Brain pericyte (primary cell): ENCODE results near the gene FCRL2.
"Not testable (repeated sequence)": the region's sequence is repeated elsewhere in the genome, so short reads cannot be mapped to it uniquely, and the experiment has no call there.

ENCODE experiments used
- DNase-seq: peaks from one replicate; pipeline ENCODE4 v3.0.0-alpha.2; 2012; ENCODE audit warnings: low read depth, low spot score

FCRL2 gene

DNA sequence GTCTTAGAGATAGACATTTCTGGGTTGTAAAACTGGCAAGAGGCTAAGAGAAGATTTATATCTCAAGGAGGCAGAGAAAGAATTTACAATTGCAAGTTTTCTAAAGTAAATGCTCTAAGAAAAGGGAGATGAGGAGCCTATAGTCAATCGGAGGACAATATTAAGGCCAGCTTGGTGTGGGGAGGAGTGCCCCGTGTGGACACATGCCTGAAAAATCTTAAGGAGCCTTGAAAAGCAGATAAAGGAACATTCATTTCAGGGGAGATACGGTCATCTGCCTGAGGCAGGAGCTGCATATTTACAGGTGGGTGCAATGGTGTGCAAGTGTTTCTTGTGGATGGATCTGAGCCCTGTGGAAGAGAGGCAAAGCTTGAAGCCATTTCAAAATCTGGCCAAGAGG is 25.6 kb downstream of the FCRL2 start:
- no peak for DNase-seq

DNA sequence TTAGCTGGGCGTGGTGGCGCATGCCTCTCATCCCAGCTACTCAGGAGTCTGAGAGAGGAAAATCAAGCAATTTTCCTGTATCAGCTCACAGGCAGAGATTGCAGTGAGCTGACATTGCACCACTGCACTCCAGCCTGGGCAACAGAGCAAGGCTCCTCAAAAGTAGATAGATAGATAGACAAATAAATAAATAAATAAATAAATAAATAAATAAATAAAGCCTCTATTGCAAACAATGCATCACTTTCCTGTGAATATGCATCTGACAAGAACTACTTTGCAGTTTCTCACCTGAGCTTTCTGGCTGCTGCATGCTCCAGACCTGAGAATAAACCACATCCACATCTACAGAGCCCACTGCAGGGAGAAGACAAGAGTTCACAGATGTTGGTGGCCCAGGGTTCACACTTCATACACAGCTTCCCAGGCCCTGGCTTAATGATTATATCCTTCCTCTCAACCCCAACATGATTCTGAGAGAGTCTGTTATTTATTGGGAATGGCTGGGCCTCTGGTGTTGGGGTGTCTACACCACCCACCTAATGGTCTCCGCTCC is 28.6 kb downstream of the FCRL2 start:
- DNase-seq, result no peak

DNA sequence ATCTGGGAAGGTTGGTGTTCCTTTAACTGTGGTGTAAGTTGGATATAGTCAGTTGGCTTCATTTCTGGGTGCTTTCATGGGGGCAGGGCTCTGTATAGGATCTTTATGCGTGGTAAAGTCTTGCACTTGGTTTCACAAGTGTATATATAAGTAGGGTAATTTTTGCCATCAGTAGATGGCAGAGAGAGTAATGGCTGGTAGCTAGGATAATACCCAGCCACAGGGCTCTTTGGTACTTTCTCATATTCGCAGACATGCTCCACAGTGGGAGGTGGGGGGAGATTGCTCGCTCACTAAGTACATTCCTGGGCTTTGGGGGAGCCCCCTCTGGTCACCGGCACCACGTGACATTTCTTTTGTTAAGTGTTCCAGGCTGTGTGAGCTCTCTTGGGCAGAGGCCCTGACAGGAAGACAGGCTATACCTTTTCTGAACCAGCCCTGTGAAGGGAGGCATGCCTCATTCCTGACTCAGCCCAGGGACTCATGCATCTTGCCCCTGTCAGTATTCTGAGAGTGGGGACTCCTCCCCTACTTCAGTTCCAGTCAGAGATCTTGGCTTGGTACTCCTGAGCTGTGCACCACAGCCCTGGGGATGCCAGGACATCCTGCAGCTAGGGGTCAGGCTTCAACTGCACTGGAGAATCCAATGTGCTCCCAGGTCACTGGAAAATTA is 37.6 kb downstream of the FCRL2 start:
- DNase-seq, result no peak

DNA sequence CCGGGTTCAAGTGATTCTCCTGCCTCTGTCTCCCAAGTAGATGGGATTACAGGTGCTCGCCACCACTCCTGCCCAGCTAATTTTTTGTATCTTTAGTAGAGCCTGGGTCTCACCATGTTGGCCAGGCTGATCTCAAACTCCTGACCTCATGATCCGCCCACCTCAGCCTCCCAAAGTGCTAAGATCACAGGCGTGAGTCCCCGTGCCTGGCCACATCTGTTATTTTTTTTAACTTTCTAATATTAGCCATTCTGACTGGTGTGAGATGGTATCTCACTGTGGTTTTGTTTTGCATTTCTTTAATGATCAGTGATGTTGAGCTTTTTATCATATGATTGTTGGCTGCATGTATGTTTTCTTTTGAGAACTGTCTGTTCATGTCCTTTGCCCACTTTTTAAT is 40.9 kb downstream of the FCRL2 start:
- DNase-seq, result not testable (repeated sequence)

DNA sequence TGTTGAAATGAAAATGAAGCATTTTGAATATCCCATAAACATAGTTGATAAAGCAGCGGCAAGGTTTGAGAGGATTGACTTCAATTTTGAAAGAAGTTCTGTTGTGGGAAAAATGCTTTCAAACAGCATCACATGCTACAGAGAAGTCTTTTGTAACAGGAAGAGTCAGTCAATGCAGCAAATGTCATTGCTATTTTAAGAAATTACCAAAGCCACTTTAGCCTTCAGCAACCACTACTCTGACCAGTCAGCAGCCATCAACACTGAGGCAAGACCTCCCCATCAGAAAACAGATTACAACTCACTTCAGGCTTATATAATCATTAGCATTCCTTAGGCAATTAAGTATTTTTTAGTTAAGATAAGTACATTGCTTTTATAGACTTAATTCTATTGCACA is 42.6 kb downstream of the FCRL2 start:
- DNase-seq, result no peak

DNA sequence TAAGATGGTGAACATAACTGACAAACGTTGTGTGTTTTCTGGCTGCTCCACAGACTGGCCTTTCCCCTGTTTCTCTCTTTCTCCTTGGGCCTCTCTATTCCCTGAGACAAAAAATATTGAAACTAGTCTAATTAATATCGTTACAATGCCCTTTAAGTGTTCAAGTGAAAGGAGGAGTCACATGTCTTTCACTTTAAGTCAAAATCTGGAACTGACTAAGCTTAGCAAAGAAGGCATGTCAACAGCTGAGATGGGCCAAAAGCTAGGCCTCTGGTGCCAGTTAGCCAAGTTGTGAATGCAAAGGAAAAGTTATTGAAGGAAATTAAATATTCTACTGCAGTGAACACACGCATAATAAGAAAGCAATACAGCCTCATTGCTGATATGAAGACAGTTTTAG is 44.2 kb downstream of the FCRL2 start:
- no peak for DNase-seq

DNA sequence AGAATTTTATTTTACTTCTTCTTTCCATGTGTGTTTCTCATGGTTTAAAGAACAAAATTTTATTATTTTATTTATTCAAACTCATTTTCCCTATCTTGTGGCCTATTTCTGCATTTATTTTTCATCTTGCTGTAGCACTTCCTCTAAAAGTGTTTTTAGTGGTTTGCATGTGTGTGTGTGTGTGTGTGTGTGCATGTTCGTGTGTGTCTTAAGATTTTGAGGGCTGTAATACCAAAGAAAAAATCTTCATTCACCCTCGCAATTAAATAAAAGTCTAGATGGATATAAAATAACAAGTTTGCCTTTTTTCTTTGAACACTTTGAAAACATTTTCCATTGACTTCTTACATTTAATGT is 51.7 kb downstream of the FCRL2 start:
- DNase-seq, result no peak

DNA sequence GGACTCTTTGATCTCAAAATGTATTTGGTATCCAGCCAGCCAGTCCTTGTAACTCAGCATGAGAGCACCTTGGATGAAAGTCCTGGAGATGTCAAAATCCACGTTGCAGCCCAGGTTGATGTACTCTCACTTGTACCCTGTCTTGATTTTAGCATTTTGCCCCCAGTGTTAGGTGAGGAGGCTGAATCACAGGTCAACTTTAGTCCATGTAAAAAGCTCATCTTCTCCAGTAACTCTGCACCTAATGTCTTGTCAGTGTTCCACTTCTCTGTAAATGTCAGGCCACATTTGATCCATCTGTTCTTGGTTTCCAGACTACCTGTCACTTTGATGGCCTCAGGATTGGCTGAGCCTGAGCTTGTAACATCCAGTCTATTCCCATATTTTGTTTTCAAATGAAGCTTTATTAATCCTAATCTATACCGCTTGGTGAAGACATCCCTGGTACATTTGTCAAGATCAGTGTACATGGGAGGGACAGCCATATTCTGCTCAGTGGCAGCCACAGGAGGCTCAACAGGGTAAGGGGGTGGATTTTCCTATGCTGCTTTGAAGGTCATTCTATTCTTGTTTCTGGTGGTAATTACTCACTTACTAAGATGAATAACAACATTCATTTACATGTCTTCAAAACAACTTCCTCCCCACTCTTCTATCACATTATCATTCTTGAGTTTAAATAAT is 52.3 kb downstream of the FCRL2 start:
- DNase-seq, result no peak

DNA sequence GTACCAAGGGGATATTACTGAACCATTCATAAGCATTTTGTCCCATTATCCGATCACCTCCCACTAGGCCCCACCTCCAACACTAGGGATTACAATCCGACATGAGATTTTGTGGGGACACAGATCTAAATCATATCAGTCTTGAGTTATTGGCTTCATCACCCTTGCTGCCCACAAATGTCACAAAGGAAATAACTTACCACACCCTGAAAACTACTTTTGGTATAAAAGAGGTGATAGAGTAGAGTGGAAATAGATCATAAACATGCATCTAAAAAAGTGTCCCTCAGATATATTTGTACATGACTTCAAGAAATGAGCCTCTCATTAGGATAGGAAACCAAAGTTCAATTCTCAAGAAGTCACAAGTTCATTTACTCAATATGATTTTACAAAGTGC is 53.8 kb downstream of the FCRL2 start:
- no peak for DNase-seq

DNA sequence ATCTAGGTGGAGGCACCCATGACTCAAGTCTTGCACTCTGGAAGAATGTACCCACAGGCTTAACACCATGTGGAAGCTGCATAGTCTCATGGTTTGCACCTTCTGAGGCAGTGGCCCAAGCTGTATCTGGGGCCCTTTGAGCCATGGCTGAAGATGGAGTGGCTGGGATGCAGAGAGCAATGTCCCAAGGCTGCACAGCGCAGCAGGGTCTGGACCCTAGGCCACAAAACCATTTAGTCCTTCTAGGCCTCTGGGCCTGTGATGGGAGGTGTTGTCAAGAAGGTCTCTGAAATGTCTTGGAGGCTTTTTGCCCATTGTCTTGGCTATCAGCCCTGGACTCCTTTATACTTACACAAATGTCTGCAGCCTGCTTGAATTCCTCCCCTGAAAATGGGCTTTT is 54.9 kb downstream of the FCRL2 start:
- no peak for DNase-seq

DNA sequence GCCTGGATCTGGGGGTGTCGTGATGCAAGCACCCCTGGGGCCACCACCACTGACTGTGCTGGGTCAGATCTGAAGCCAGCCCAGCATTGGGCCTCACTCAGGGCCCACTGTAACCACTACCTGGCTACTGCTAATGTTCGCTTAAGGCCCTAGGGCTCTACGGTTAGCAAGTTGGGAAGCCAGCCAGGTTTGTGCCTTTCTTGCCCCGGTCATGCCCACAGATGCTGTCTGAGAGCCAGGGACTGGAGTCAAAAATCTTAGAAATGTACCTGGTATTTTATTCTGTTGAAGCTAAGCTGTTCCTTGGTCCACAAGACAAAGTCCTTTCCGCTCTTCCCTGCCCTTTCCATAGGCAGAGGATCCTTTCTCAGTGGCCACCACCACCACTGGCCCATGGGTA is 61.2 kb downstream of the FCRL2 start:
- no peak for DNase-seq

DNA sequence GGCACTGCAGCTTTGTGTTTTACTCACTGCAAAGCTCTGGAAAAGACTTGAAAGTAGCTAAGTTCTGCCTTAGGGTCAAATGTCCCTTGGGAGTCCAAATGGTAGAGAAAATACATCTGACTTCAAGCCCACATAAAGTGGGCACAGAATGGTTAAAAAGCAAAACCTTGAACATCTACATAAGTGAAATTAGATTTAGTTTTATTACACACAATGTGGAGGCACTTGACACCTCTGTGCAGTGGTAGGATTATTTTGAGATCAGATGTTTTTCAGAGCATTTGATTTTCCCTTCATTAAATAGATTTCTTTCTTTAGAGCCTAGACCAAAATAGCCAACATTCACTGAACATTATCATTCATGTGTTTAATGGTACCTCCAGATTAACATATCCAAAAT is 65.1 kb downstream of the FCRL2 start:
- no peak for DNase-seq

DNA sequence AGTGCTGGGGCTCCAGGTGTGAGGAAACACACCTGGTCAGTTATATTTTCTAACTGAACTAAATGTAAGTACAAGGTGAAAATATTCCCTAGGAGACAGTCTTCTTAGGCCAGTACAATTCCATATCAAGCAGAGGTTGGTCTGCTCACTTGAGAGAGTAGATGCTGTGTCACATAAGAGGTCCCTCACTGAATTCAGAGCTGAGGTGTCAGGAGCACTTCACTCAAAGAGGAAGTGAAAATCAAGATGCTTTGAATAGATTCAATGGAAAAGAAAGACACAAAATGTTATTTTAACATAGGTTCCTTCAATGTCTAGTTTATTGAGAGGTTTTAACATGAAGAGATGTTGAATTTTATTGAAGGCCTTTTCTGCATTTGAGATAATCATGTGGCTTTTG is 72.1 kb downstream of the FCRL2 start:
- no peak for DNase-seq

DNA sequence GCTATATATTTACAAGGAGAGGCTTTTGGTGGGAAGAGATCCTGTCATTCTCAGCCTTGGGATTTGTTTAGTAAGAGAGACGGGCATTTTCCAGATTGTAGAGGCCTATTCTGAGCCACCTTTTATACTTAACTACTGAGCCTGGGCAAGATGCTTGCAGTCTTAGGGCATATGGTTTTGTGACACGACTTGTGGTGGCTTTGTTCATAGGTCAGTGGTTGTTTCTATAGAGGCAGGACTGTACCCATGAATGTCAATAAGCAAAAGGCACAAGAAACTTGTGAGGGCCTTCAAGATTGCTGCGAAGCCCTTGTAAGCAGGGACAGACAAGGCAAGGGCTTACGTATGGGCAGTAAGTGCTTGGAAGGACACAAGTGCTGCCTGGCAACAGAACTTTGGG is 73.0 kb downstream of the FCRL2 start:
- DNase-seq, result no peak

DNA sequence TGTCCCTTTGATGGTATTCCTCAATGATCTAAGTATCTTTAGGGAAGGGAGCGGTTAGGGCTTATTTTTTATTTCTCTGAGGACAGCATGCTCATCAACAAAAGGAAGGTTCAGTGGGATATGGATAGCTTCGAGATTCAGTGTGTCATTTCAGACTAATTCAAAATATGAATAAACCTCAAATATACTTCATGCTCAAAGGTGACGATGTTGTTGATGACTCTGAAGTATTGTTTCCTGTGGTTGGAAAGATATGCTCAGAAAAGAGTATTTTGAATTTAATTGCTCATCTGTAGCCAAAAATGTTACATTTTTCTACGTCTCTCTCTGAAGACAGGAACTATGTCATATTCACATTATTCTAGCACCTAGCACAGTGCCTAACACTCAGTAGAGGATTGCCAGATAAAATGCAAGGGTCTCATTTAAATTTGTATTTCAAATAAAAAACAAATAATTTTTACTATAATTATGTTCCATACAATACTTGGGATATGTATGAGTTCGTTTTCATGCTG is 74.6 kb downstream of the FCRL2 start:
- DNase-seq, result no peak

DNA sequence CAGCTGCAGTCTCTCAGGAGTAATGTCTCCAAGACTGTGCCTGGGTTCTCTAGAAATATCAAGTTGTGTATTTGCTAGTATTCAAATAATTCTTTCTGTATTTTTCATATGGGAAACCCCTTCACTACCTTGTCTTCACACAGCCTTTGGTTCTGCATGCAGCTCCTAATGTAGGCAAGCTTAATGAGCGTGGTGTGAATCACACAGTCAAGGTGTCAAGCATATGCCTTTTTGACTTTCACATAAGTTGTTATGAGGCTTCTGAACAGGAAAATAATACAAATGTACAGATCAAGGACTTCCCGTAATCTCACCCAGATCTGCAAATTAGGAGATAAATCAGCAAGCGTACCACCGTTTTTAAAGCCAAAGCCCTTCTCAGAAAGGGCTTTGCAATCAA is 76.2 kb downstream of the FCRL2 start, which contains the start of gene FCRL3:
Gene FCRL3, minus strand, starts transcription at position 38 of the 400 bp plus-strand sequence. CDS start 280 bp downstream, outside the sequence.
- no peak for DNase-seq

DNA sequence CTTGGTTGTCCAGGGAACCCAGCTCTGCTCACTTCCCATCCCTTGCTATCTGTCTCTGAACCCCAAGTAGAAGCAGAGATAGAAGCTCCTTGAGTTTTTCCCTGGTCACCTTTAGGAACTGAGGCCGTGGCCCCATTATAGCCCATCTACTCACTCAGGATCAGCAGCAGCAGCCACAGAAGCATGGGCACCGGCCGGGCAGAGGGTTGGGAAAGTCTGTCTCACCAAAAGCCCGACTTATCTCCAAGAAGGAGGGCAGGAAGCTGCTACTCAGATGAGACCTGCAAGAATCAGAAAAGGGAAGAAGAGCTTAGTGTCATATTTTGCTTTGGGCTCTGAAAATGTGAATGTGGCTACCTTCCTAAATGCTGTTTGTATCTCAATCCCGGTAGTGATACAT is 76.6 kb downstream of the FCRL2 start:
- DNase-seq, result no peak

DNA sequence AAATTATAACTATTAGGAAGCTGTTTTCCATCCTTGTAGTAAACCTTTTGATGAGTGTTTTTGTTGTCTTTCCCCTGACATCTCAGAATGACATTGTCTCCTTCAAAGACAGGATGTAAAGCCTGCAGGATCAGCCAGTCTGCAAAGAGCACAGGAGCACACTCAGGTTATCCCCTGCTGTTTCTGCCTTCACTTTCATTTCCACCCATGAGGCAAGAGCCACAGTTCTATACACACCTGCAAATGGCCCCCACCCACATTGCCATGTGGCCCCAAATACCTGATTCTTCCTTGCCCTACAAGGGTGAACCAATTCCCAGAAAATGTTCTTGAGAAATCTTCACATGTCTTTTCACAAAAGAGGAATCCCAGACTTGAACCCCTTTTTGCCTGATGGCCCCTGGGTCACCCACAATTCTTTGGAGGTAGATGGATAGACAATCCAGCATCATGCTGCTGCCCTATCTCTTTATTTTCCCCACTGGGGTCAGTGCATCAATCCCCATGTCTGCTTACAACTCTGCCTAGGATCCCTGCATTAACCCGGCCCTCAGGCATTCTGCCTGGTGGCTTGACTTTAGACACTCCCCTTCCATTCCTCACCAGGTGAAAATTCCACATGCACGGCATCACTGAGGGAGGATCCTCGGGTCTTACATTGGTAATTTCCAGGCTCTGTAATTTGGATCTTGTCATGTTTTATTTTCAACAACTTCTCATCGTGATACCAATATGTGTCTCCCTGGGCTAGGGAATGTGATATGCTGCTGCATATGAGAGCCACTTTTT is 79.0 kb downstream of the FCRL2 start:
- DNase-seq, result no peak

DNA sequence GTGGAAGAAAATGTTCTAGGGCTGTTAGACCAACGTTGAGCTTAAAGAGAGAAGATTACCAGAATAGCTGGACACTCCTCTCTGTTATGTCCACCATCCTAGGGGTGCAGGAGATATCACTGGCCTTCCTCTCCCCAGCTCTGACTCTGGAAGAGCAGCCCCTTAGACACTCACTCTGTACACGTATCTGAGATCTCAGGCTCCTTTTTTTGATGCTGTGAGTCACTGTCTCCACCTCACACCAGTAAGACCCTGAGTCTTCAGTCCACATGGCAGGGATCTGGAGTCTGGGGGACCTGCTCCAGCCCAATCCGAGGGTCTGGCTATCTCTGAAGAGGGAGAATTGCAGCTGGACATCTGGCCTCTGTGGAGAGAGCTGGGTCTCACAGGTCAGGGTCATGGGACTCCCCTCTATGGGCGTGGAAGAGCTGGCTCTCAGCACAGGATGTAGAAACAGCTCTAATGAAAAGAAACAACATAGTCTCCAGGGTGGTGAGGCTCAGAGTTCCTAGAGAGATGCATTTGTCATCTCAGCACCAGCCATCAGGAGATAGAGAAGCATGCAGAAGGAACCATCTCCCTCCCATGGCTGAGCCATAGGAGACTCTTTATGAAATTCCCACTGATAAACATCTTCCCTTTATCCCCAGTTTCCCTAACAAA is 79.8 kb downstream of the FCRL2 start:
- DNase-seq, result no peak
